ENCODE measurements around the gene ENO3. TPM values are rescaled to one million over a fixed set of nuclear protein-coding genes. Genes with fewer than 3 reads are reported as not detected.

Gene ENO3
- total and polyA plus RNA-seq, 2 donors (not counting 3 experiments of a cell fraction or from before 2014, with no cell fraction given): 5.5 to 5.9 TPM

DNA sequence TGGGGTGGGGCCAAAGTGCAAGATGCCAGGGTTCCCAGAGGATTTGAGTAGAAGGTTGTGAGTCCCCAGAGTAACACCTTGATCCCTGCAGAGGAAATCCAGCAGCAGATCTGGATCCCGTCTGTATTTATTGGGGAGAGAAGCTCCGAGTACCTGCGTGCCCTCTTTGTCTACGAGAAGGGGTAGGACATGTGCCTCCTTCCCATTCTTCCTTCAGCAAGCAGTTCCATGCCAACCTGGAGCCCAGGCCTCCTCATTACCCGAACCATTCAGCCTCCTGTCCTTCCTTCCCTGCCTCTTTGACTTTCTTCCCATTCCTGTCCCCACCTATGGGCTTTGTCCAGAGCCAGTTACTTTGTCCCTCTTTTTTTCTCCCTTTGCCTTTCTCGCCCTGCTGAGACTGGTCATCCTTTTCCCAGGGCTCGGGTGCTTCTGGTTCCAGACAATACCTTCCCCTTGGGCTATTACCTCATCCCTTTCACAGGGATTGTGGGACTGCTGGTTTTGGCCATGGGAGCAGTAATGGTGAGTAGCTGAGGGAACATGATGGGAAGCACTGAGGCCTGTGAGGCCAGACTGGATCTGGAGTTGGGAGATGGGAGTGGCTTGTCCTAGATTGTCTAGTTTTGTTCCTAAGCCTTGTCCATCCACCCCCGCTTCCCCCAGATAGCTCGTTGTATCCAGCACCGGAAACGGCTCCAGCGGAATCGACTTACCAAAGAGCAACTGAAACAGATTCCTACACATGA is 8.0 kb upstream of the ENO3 start:
- intact Hi-C loops (cut with micrococcal nuclease): no loop called here
- ChIA-PET CTCF (no interaction called here), POLR2A (no interaction called here)
- H3K27me3 ChIP-seq (ENCODE audit: control insufficient read depth in 2 of 2, insufficient read depth in 2 of 2, low read length in 2 of 2): no peaks in the 10 kb centered on the region
- no peak overlapping the region for H3K27ac ChIP-seq (ENCODE audit: insufficient read depth, low read depth, low read length)
- TF ChIP-seq, protein P1, sequence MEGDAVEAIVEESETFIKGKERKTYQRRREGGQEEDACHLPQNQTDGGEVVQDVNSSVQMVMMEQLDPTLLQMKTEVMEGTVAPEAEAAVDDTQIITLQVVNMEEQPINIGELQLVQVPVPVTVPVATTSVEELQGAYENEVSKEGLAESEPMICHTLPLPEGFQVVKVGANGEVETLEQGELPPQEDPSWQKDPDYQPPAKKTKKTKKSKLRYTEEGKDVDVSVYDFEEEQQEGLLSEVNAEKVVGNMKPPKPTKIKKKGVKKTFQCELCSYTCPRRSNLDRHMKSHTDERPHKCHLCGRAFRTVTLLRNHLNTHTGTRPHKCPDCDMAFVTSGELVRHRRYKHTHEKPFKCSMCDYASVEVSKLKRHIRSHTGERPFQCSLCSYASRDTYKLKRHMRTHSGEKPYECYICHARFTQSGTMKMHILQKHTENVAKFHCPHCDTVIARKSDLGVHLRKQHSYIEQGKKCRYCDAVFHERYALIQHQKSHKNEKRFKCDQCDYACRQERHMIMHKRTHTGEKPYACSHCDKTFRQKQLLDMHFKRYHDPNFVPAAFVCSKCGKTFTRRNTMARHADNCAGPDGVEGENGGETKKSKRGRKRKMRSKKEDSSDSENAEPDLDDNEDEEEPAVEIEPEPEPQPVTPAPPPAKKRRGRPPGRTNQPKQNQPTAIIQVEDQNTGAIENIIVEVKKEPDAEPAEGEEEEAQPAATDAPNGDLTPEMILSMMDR (IDR thresholded peaks at IDR 0.05; ENCODE audit: extremely low read depth in 1 of 2, insufficient read depth in 1 of 2, low read depth in 1 of 2, low read length in 2 of 2): no peak
- TF ChIP-seq POLR2A (IDR thresholded peaks at IDR 0.05; ENCODE audit: low read depth, low read length) (peak; percentile 64), MAX (IDR thresholded peaks at IDR 0.05; ENCODE audit: insufficient read depth, insufficient read length) (no peak), POLR2AphosphoS5 (IDR thresholded peaks at IDR 0.05; ENCODE audit: insufficient read depth, low read depth, low read length) (peak; percentile 62)
- DNase-seq (ENCODE audit: low read depth, low spot score) (no peak), FAIRE-seq (no peak)
- H3K4me2 ChIP-seq (ENCODE audit: insufficient read depth, low read length): no peak overlapping the region
- H3K36me3 ChIP-seq (ENCODE audit: control insufficient read depth in 2 of 2, extremely low read depth in 1 of 2, insufficient read depth in 2 of 2, low read length in 2 of 2): peaks cover 15 to 32% of the 10 kb centered on the region in 2 experiments
- no peak overlapping the region for H3K4me3 ChIP-seq (replicated peaks in 1 of 3; ENCODE audit: insufficient read depth in 1 of 3, low read depth in 1 of 3, low read length in 3 of 3)
- dilution Hi-C loops (cut with MboI; ENCODE audit: extremely low pct_ligation_motif_present, low sequenced_read_pairs): no loop called here
- no peaks in the 10 kb centered on the region for H4K20me1 ChIP-seq (replicated peaks; ENCODE audit: control insufficient read depth, extremely low read depth, insufficient read depth, low read length)
- H3K9ac ChIP-seq (replicated peaks; ENCODE audit: extremely low read depth, insufficient read depth, low read length): no peak overlapping the region
- no peaks in the 10 kb centered on the region for H3K9me3 ChIP-seq (replicated peaks; ENCODE audit: control insufficient read depth, insufficient read depth, low read length)
- H3K9me1 ChIP-seq (replicated peaks; ENCODE audit: control insufficient read depth, extremely low read depth, insufficient read depth, low read length): no peaks in the 10 kb centered on the region
- no TSS peak for BruUV-seq (replicated peaks)
- peaks cover 89% of the 10 kb centered on the region for H3K79me2 ChIP-seq (ENCODE audit: control insufficient read depth, insufficient read depth, low read length)
- peaks cover 37% of the 10 kb centered on the region for H3K4me1 ChIP-seq (ENCODE audit: control insufficient read depth, extremely low read depth, insufficient read depth, low read length)
- no peak overlapping the region for H2AFZ ChIP-seq (ENCODE audit: low read depth, low read length)

- intact Hi-C loops (cut with micrococcal nuclease): no loop called here
- POLR2A ChIA-PET: no interaction called here
- H3K27ac ChIP-seq (ENCODE audit: insufficient read depth, low read depth, low read length): no peak overlapping the region
- dilution Hi-C loops (cut with MboI; ENCODE audit: extremely low pct_ligation_motif_present, low sequenced_read_pairs): no loop called here
- H3K36me3 ChIP-seq (ENCODE audit: control insufficient read depth in 2 of 2, extremely low read depth in 1 of 2, insufficient read depth in 2 of 2, low read length in 2 of 2): peaks cover 13 to 28% of the 10 kb centered on the region in 2 experiments
- CTCF ChIA-PET: no interaction called here
- no peak overlapping the region for H3K9ac ChIP-seq (replicated peaks; ENCODE audit: extremely low read depth, insufficient read depth, low read length)
- no peaks in the 10 kb centered on the region for H3K27me3 ChIP-seq (ENCODE audit: control insufficient read depth in 2 of 2, insufficient read depth in 2 of 2, low read length in 2 of 2)
- no peak overlapping the region for H3K4me3 ChIP-seq (replicated peaks in 1 of 3; ENCODE audit: insufficient read depth in 1 of 3, low read depth in 1 of 3, low read length in 3 of 3)
- DNase-seq (ENCODE audit: low read depth, low spot score) (no peak), FAIRE-seq (no peak)
- no peaks in the 10 kb centered on the region for H3K9me3 ChIP-seq (replicated peaks; ENCODE audit: control insufficient read depth, insufficient read depth, low read length)
- H3K9me1 ChIP-seq (replicated peaks; ENCODE audit: control insufficient read depth, extremely low read depth, insufficient read depth, low read length): no peaks in the 10 kb centered on the region
- peaks cover 81% of the 10 kb centered on the region for H3K79me2 ChIP-seq (ENCODE audit: control insufficient read depth, insufficient read depth, low read length)
- no peaks in the 10 kb centered on the region for H4K20me1 ChIP-seq (replicated peaks; ENCODE audit: control insufficient read depth, extremely low read depth, insufficient read depth, low read length)
- H2AFZ ChIP-seq (ENCODE audit: low read depth, low read length): no peak overlapping the region
- BruUV-seq (replicated peaks): no TSS peak
- TF ChIP-seq, protein P1 (IDR thresholded peaks at IDR 0.05; ENCODE audit: extremely low read depth in 1 of 2, insufficient read depth in 1 of 2, low read depth in 1 of 2, low read length in 2 of 2): no peak
- TF ChIP-seq MAX (IDR thresholded peaks at IDR 0.05; ENCODE audit: insufficient read depth, insufficient read length): no peak
- TF ChIP-seq GATA2 (IDR thresholded peaks at IDR 0.05; ENCODE audit: insufficient read depth, insufficient read length, low read depth, low read length): no peak
- TF ChIP-seq POLR2A (IDR thresholded peaks at IDR 0.05; ENCODE audit: low read depth, low read length): no peak
- TF ChIP-seq MYC (IDR thresholded peaks at IDR 0.05; ENCODE audit: low read depth, low read length): no peak
- TF ChIP-seq FOS (IDR thresholded peaks at IDR 0.05; ENCODE audit: borderline replicate concordance, insufficient read depth, low read length): no peak
- no peak for TF ChIP-seq POLR2AphosphoS5 (IDR thresholded peaks at IDR 0.05; ENCODE audit: insufficient read depth, low read depth, low read length)
- no peak for TF ChIP-seq JUN (IDR thresholded peaks at IDR 0.05; ENCODE audit: borderline replicate concordance, insufficient read depth, insufficient read length, low read depth)
- no peak for TF ChIP-seq EZH2 (IDR thresholded peaks at IDR 0.05; ENCODE audit: borderline replicate concordance, low read depth, low read length, severe bottlenecking)
- H3K4me2 ChIP-seq (ENCODE audit: insufficient read depth, low read length): no peak overlapping the region
- H3K4me1 ChIP-seq (ENCODE audit: control insufficient read depth, extremely low read depth, insufficient read depth, low read length): peaks cover 30% of the 10 kb centered on the region
These were observed 6.8 kb upstream of the ENO3 start for GRCh38 chr17:4944163-4944553.

All from endothelial cell of umbilical vein (primary cell).